ENCODE measurements around the gene CCNF.
A peak's percentile ranks its signal among the peaks of the same experiment; 100 is the strongest.

DNA sequence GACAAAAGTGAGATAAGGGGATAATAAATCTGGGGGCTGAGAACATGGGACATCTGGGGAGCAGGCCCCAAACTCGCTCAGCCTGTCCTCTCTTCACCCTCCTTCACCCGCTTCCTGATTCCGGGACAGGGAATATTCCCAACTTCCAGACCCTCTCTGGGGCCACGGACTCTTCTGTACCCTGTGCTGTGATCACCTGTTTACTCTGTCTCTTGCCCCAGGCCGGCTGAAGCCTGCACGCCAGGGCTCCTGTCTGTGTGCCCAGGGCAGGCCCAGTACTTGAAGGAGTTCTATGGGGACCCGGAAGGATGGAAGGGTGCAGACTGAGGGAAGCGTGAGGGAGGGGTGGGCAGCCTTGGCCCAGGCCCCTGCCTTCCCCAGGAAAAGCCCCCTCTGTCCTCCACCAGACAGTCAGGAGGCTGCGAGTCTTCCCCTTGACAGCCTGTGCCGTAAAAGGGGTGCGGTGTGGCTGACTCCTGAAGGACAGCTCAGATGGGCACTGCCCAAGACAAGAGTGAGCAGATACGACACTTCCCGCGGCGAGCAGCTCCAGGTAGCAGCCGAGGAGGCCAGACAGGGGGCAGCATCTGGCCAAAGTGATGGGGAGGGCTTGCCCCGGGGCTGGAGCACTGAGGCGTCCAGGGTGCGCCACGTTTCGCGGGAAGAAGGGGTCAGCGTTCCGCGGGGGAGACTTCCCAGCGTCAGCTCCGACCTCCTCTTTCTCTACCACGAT, 1.0 kb upstream of the CCNF start:
- TF ChIP-seq CTCF (IDR thresholded peaks at IDR 0.05) (peak in 2 of 3 donors; percentile 12 to 38), POLR2A (IDR thresholded peaks at IDR 0.05) (no peak)

All from ovary (tissue), 3 donors.